NCI-H2029 treated with DMSO at 0.1 percent for 48 hours (cell line): ENCODE results near the gene ZNF239.
A peak's percentile ranks its signal among the peaks of the same experiment; 100 is the strongest.
"Not testable (repeated sequence)": the region's sequence is repeated elsewhere in the genome, so short reads cannot be mapped to it uniquely, and the experiment has no call there.

Source experiments
- DNase-seq: peaks from one replicate; lab custom pipeline; 2025; lab: John Stamatoyannopoulos, UW

ZNF239 gene

GRCh38 chr10:43574001-43574892 is at the start of gene ZNF239:
ZNF239 (minus strand) TSS chr10:43574616; CDS start chr10:43558079, 16,537 bp downstream.
- DNase-seq, result peak; percentile 2

GRCh38 chr10:43623351-43623750 is 48.9 kb upstream of the ZNF239 start:
- peak; percentile 27 for DNase-seq

GRCh38 chr10:43622038-43622437 is 47.6 kb upstream of the ZNF239 start:
- no peak for DNase-seq

GRCh38 chr10:43619368-43619767 is 45.0 kb upstream of the ZNF239 start:
- no peak for DNase-seq

- DNase-seq, result no peak
These were observed 42.4 kb upstream of the ZNF239 start for GRCh38 chr10:43616697-43617370.

GRCh38 chr10:43610636-43611035 is 36.2 kb upstream of the ZNF239 start:
- DNase-seq, result no peak

GRCh38 chr10:43607199-43607573 is 32.8 kb upstream of the ZNF239 start:
- DNase-seq, result no peak

- no peak for DNase-seq
These were observed 32.1 kb upstream of the ZNF239 start, which contains the start of gene ZNF485 for GRCh38 chr10:43606323-43607198. ZNF485 (plus strand) TSS chr10:43606438; CDS start chr10:43607051, 613 bp downstream.

- no peak for DNase-seq
These were observed 31.5 kb upstream of the ZNF239 start for GRCh38 chr10:43605850-43606322.

GRCh38 chr10:43601576-43601975 is 27.2 kb upstream of the ZNF239 start:
- not testable (repeated sequence) for DNase-seq

- DNase-seq, result no peak
These were observed 24.9 kb upstream of the ZNF239 start for GRCh38 chr10:43599333-43599732.

- DNase-seq, result no peak
These were observed 24.0 kb upstream of the ZNF239 start for GRCh38 chr10:43598446-43598845.

- no peak for DNase-seq
These were observed 22.1 kb upstream of the ZNF239 start for GRCh38 chr10:43596546-43596945.

- no peak for DNase-seq
These were observed 21.4 kb upstream of the ZNF239 start for GRCh38 chr10:43595739-43596298.

GRCh38 chr10:43594944-43595589 is 20.7 kb upstream of the ZNF239 start:
- no peak for DNase-seq

- DNase-seq, result no peak
These were observed 17.0 kb upstream of the ZNF239 start for GRCh38 chr10:43591303-43591904.

GRCh38 chr10:43586730-43587115 is 12.3 kb upstream of the ZNF239 start:
- not testable (repeated sequence) for DNase-seq

GRCh38 chr10:43585981-43586729 is 11.7 kb upstream of the ZNF239 start:
- no peak for DNase-seq

GRCh38 chr10:43585046-43585445 is 10.6 kb upstream of the ZNF239 start:
- DNase-seq, result no peak

GRCh38 chr10:43584051-43584450 is 9.6 kb upstream of the ZNF239 start:
- no peak for DNase-seq
